DMS153 treated with DMSO at 0.1 percent for 48 hours (cell line): ENCODE data around the gene HSPE1.
"Not testable (repeated sequence)": the region's sequence is repeated elsewhere in the genome, so short reads cannot be mapped to it uniquely, and the experiment has no call there.

Experiments used
- DNase-seq: peaks from one replicate; lab custom pipeline; 2025; ENCODE audit not compliant: unreplicated experiment; lab: John Stamatoyannopoulos, UW

Gene HSPE1

GRCh38 chr2:197499594-197500502 is at the start of gene HSPE1, which contains the start of gene HSPD1:
TSS of gene HSPE1 (plus strand) at chr2:197500379. CDS start at chr2:197500437, 58 bp downstream.
TSS of gene HSPD1 (minus strand) at chr2:197499840. CDS start at chr2:197498848, 992 bp downstream.
- DNase-seq = peak; percentile 97

DNA sequence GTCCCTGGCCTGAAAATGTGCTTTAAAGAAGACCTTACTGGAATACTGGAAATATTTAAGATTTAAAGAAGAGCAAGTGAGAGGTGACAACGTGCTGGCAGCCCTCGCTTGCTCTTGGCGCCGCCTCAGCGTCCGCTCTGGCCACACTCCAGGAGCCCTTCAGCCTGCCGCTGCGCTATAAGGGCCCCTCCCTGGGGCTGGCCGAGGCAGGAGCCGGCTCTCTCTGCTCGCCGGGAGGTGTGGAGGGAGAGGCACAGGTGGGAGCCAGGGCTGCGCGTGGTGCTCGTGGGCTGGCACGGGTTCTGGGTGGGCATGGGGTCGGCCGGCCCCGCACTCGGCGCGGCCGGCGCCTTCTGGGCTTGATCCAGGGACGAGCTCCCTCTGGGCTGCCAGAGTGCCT is 49.7 kb upstream of the HSPE1 start:
- DNase-seq = no peak

- not testable (repeated sequence) for DNase-seq
Observed at GRCh38 chr2:197450935-197451358, 49.2 kb upstream of the HSPE1 start.

DNA sequence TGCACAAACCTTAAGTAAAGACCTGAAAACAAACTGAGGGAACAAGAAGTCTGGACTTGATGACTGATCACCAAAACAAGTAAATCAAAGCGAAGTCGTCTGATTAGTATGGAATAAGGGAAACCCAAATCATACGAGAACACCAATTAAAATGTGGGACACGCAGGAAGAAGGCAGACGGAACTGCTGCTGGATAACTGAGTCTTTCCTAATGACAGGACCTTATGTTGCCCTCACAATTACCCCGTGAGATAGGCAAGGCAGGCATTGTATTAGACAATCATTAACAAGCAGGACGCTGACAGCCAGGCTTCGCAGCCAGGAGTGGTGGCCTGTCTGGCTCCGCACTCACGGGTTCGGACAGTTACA is 47.4 kb upstream of the HSPE1 start:
- DNase-seq = no peak

- peak; percentile 97 for DNase-seq
Observed at GRCh38 chr2:197453123-197453913, 46.9 kb upstream of the HSPE1 start, which contains the start of gene COQ10B. TSS of gene COQ10B (plus strand) at chr2:197453552. CDS start at chr2:197453561, 9 bp downstream.

DNA sequence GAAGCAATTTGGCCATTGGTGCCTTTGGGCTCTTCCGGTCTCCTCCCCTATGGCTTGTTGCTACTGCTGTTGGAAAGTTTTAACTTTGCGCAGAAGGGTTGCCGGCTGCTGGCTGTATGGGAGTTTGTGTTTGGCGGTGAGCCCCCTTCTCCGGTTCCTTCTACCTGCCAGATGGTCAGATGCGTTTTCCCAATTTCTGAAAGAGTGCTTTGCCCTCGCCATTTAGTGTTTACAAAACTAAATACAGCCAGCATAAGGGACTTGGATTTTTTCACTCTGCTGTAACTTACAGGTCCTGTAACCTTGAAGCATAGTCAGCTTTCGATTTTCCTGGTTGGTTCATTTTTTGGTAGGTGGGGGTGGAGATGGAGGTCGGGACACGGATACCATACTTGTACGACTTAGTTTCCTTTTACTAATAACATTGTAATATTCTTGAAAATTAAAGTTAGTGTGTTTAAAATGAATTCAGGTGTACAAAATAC is 46.2 kb upstream of the HSPE1 start:
- DNase-seq = no peak

- no peak for DNase-seq
Observed at GRCh38 chr2:197454923-197455322, 45.3 kb upstream of the HSPE1 start.

DNA sequence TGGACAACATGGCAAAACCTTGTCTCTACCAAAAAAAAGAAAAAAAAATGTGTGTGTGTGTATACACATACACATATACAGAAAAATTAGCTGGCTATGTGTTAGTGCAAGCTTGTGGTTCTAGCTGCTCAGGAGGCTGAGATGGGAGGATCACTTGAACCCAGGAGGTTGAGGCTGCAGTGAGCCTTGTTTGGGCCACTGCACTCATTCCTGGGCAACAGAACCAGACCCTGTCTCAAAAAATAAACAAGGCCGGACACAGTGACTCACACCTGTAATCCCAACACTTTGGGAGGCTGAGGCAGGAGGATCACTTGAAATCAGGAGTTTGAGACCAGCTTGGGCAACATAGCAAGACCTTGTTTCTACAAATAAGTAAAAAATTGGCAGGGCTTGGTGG is 44.8 kb upstream of the HSPE1 start:
- no peak for DNase-seq

- no peak for DNase-seq
Observed at GRCh38 chr2:197460649-197461048, 39.5 kb upstream of the HSPE1 start.

DNA sequence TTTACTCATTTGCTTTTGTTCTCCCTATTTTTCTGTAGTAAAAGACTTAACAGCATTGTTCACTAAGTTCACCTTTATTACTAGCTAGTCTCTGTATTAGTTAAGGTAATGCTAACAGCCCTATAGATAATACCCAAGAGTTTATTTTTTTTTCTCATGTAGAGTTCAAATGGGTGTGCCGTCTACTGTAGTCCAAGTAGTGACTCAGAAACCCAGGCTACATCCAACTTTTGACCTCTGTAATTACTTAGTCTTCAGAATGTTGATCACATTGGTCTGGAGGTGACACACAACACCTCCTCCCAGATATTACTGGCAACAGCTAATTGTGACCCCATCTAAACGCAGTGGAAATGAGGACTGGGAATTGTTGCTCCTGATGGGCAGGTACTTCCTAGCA is 39.1 kb upstream of the HSPE1 start:
- no peak for DNase-seq

GRCh38 chr2:197464175-197464574 is 36.0 kb upstream of the HSPE1 start:
- DNase-seq = no peak

DNA sequence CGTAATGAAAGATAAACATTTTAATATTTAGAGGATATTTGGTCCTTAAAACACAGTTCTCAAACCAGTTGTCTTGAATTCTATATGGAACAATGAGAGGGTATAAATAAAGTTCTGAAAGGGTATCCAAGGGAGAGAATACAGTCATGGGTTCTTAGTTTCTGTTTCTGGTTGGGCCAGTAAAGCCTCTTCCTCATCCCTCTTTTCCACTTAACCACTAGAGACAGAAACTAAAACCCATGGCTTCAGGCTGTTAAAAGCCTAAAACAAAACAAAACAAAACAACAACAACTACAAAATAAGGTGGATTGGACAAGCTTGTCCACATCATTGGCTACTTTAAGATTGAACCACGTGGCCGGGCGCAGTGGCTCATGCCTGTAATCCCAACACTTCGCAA is 28.0 kb upstream of the HSPE1 start:
- no peak for DNase-seq

- DNase-seq = no peak
Observed at GRCh38 chr2:197477797-197478196, 22.4 kb upstream of the HSPE1 start.

- no peak for DNase-seq
Observed at GRCh38 chr2:197480165-197481036, 19.8 kb upstream of the HSPE1 start.

- DNase-seq = not testable (repeated sequence)
Observed at GRCh38 chr2:197484248-197484647, 15.9 kb upstream of the HSPE1 start.

- no peak for DNase-seq
Observed at GRCh38 chr2:197486175-197486574, 14.0 kb upstream of the HSPE1 start.

DNA sequence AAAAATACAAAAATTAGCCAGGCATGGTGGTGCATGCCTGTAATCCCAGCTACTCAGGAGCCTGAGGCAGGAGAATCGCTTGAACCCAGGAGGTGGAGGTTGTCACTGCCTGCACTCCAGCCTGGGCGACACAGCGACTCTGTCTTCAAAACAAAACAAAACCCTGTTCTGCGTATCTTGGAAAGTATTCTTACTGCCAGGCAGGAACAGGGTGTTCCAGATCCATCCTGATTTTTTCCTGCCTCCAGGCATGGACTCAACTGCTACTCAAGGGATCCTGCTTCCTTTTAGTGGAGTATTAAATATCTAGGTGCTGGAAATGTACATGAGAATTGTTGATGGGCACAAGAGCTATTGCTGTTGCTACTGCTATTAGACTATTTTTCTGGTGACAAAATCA is 12.8 kb upstream of the HSPE1 start:
- DNase-seq = no peak

GRCh38 chr2:197495433-197496134 is 4.6 kb upstream of the HSPE1 start:
- DNase-seq = no peak

GRCh38 chr2:197496695-197497094 is 3.5 kb upstream of the HSPE1 start:
- no peak for DNase-seq

GRCh38 chr2:197497326-197497725 is 2.9 kb upstream of the HSPE1 start:
- no peak for DNase-seq
